Sigmoid colon (tissue), 7 donors: ENCODE data around the gene CYP27A1. TPM values are rescaled to one million over a fixed set of nuclear protein-coding genes. Genes with fewer than 3 reads are reported as not detected.

Source experiments
- DNase-seq: peaks from one replicate; pipeline ENCODE4 v3.0.0-alpha.2; 2019
- H3K27ac ChIP-seq, 4 donors: fragments of 200-600 bp; sonication (generic); one replicate each; pipeline ENCODE4 v1.5.1; 2016 to 2019; ENCODE audit warnings: mild to moderate bottlenecking in 1 of 4
- H3K27me3 ChIP-seq, 3 donors: fragments of 200-600 bp; sonication (generic); one replicate each; pipeline ENCODE4 v1.5.1; 2019; ENCODE audit warnings: mild to moderate bottlenecking in 1 of 3
- H3K36me3 ChIP-seq, 4 donors: fragments of 200-600 bp; sonication (generic); one replicate each; pipeline ENCODE4 v1.5.1; 2016 to 2019
- H3K4me1 ChIP-seq, 4 donors: fragments of 200-600 bp; sonication (generic); one replicate each; pipeline ENCODE4 v1.5.1; 2017 to 2019
- H3K4me3 ChIP-seq, 4 donors: fragments of 200-600 bp; sonication (generic); one replicate each; pipeline ENCODE4 v1.5.1; 2017 to 2019; ENCODE audit warnings: mild to moderate bottlenecking in 2 of 4, moderate library complexity in 1 of 4
- H3K9me3 ChIP-seq, 4 donors: fragments of 200-600 bp in 3 of 4; sonication (generic) in 3 of 4; one replicate each; pipeline versions ENCODE4 v1.5.1 to v1.6.1; 2013 to 2019
- CTCF ChIP-seq, 4 experiments: fragments of 450-650 bp in 3 of 4; fragments of 200-600 bp in 1 of 4; IDR thresholded peaks; one replicate each; pipeline ENCODE4 v1.5.1; 2016 to 2019; ENCODE audit warnings: antibody characterized with exemption in 4 of 4, mild to moderate bottlenecking in 3 of 4, moderate library complexity in 2 of 4
- EP300 ChIP-seq, 4 donors: sonication (generic); formaldehyde crosslinking; IDR thresholded peaks; one replicate each; pipeline ENCODE4 v1.6.1; 2017; ENCODE audit warnings: antibody characterized with exemption in 4 of 4
- POLR2A ChIP-seq, 2 donors: fragments of 450-650 bp; IDR thresholded peaks; one replicate each; pipeline ENCODE4 v1.6.1; 2016; ENCODE audit warnings: antibody characterized with exemption in 2 of 2, mild to moderate bottlenecking in 2 of 2, moderate library complexity in 2 of 2
- POLR2AphosphoS5 ChIP-seq, 4 donors: sonication (generic); formaldehyde crosslinking; IDR thresholded peaks; one replicate each; pipeline ENCODE4 v1.6.1; 2017; ENCODE audit warnings: antibody characterized with exemption in 4 of 4
- WGBS, 2 donors: extraction: QIAGEN DNeasy Blood & Tissue Kit; methylation state at CpG; one replicate each; pipeline ENCODE4 v1.1.7; 2013; 5-methylcytosine and 5-hydroxymethylcytosine counted together
- intact Hi-C: fragments of 100-400 bp; cut with DNase I; formaldehyde crosslinking; loops from one replicate; pipeline ENCODE4 v1.15.1; 2023
- polyA plus RNA-seq, 3 donors: library from polyadenylated mRNA; stranded (reverse); fragments of 200-250 nt; gene quantifications; one replicate each; pipeline ENCODE4 v1.2.3, GENCODE V29; 2013
- total RNA-seq, 4 donors: library from RNA; depleted of rRNA; stranded (reverse); fragments of >200 nt; gene quantifications; one replicate each; pipeline ENCODE4 v1.1.0, GENCODE V29; 2016
- donor health status: healthy with polysubstance abuse.
- donor health status: Bipolar disorder and iron deficiency.
- donor health status: healthy.

Gene CYP27A1
- total and polyA plus RNA-seq, 7 donors = 13.5 to 30.1 (median 21.9) TPM

DNA sequence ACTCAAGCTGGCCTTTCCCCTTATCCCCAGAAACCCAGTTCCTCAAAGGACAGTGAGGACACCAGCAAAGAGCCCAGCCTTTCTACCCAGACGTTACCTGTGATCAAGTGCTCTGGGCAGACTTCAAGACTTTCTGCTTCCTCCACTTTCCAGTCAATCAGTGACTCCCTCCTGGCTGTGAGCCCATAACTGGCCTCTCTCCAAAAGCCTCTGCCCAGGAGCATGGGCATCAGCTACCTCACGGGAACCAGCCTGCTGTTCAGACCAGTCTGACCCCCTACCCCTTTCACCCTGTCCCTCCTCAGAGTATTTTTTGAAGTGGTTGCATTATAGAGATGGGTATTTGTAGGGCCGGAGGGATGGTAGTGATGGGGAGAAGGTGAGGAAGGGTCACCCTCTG is 27.7 kb upstream of the CYP27A1 start:
- intact Hi-C loops = no loop called here
- WGBS, 2 donors = 60 to 84% methylated on average over 3 of the region's 3 CpGs
- H3K27me3 ChIP-seq = no peaks in the 10 kb centered on the region
- no peaks in the 10 kb centered on the region for H3K4me1 ChIP-seq
- no peak for TF ChIP-seq EP300 (IDR thresholded peaks at IDR 0.05)
- no peak for TF ChIP-seq CTCF (IDR thresholded peaks at IDR 0.05)
- no peak for TF ChIP-seq POLR2AphosphoS5 (IDR thresholded peaks at IDR 0.05)
- no peak for TF ChIP-seq POLR2A (IDR thresholded peaks at IDR 0.05)
- DNase-seq = no peak
- peaks cover 15 to 62% (median 37%) of the 10 kb centered on the region in 4 donors for H3K36me3 ChIP-seq
- no peak overlapping the region for H3K4me3 ChIP-seq
- H3K27ac ChIP-seq = no peak overlapping the region
- H3K9me3 ChIP-seq = no peaks in the 10 kb centered on the region

DNA sequence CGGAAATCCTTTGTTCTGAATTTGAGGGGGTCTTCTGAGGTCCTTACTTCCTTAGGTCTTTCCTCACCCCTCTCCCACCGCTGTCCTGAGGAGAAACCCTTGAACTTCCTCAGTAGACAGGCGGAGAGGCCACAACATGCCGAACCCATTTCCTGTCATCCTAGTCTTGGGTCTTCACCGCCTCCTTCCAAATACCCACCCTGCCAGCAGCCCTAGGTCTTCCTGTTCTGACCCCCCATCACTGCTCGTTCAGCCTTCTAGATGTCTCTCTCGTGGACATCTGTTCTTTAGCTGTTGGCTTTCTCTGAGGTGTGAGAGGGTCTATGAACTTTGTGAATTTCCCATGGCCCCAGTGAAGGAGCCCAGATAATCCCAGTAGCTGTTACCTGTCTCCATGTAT is 27.2 kb upstream of the CYP27A1 start:
- Histone ChIP-seq H3K27me3 (no peaks in the 10 kb centered on the region), H3K4me3 (no peak overlapping the region), H3K36me3 (peaks cover 9 to 57% (median 33%) of the 10 kb centered on the region in 4 donors), H3K27ac (no peak overlapping the region), H3K4me1 (no peaks in the 10 kb centered on the region), H3K9me3 (no peaks in the 10 kb centered on the region)
- intact Hi-C loops = no loop called here
- TF ChIP-seq CTCF (IDR thresholded peaks at IDR 0.05) (no peak), EP300 (IDR thresholded peaks at IDR 0.05) (no peak), POLR2AphosphoS5 (IDR thresholded peaks at IDR 0.05) (no peak), POLR2A (IDR thresholded peaks at IDR 0.05) (no peak)
- WGBS, 2 donors = 89 to 95% methylated on average over 7 of the region's 7 CpGs
- no peak for DNase-seq

- H3K27me3 ChIP-seq = no peaks in the 10 kb centered on the region
- peaks cover 6 to 53% (median 29%) of the 10 kb centered on the region in 4 donors for H3K36me3 ChIP-seq
- H3K4me3 ChIP-seq = no peak overlapping the region
- H3K27ac ChIP-seq = no peak overlapping the region
- intact Hi-C loops = no loop called here
- H3K9me3 ChIP-seq = no peaks in the 10 kb centered on the region
- DNase-seq = no peak
- no peaks in the 10 kb centered on the region for H3K4me1 ChIP-seq
- TF ChIP-seq EP300 (IDR thresholded peaks at IDR 0.05) = no peak
- TF ChIP-seq POLR2AphosphoS5 (IDR thresholded peaks at IDR 0.05) = no peak
- TF ChIP-seq POLR2A (IDR thresholded peaks at IDR 0.05) = no peak
- no peak for TF ChIP-seq CTCF (IDR thresholded peaks at IDR 0.05)
- WGBS, 2 donors = 96 to 99% methylated on average over 3 of the region's 3 CpGs
These were observed 26.8 kb upstream of the CYP27A1 start for GRCh38 chr2:218755198-218755566.

- TF ChIP-seq CTCF (IDR thresholded peaks at IDR 0.05) (no peak), POLR2AphosphoS5 (IDR thresholded peaks at IDR 0.05) (no peak), EP300 (IDR thresholded peaks at IDR 0.05) (no peak), POLR2A (IDR thresholded peaks at IDR 0.05) (no peak)
- intact Hi-C loops = no loop called here
- Histone ChIP-seq H3K9me3 (no peaks in the 10 kb centered on the region), H3K4me1 (no peaks in the 10 kb centered on the region), H3K27ac (no peak overlapping the region), H3K36me3 (peaks cover 6 to 47% (median 26%) of the 10 kb centered on the region in 4 donors), H3K27me3 (no peaks in the 10 kb centered on the region), H3K4me3 (no peak overlapping the region)
- WGBS, 2 donors = 94% methylated on average over 10 of the region's 10 CpGs
- no peak for DNase-seq
These were observed 26.2 kb upstream of the CYP27A1 start for GRCh38 chr2:218755567-218756404.
